ENCODE measurements around the gene WDR19. TPM values are rescaled to one million over a fixed set of nuclear protein-coding genes. Genes with fewer than 3 reads are reported as not detected.

The WDR19 gene
- total RNA-seq, 1 experiment from 2014 or later = 33.2 TPM

GRCh38 chr4:39166177-39166576 is 16.2 kb upstream of the WDR19 start:
- no TSS peak for BruUV-seq (replicated peaks)
- POLR2A ChIA-PET (ENCODE audit: unreplicated experiment) = no interaction called here
- no peak for TF ChIP-seq EZH2 (IDR thresholded peaks at IDR 0.05; ENCODE audit: low read depth)
- no peak for TF ChIP-seq CTCF (conservative IDR thresholded peaks at IDR 0.05)
- Histone ChIP-seq H2AFZ (no peak overlapping the region), H3K27ac (no peak overlapping the region), H3K4me1 (replicated peaks; ENCODE audit: insufficient read depth) (no peaks in the 10 kb centered on the region), H3K4me2 (no peak overlapping the region), H3K9me3 (ENCODE audit: insufficient read depth, low read depth) (no peaks in the 10 kb centered on the region), H3K4me3 (no peak overlapping the region), H3K79me2 (ENCODE audit: low read depth) (no peaks in the 10 kb centered on the region), H3K9me2 (ENCODE audit: insufficient read depth) (no peaks in the 10 kb centered on the region), H3F3A (ENCODE audit: insufficient read depth, low read depth) (0 out of 2 replicates have a peak, but pooled peaks cover 5% of the 10 kb centered on the region), H3K27me3 (ENCODE audit: insufficient read depth, low read depth) (no peaks in the 10 kb centered on the region), H4K20me1 (ENCODE audit: insufficient read depth) (no peaks in the 10 kb centered on the region), H3K36me3 (ENCODE audit: low read depth) (no peaks in the 10 kb centered on the region)
- CTCF ChIA-PET = no interaction called here
- intact Hi-C loops (cut with micrococcal nuclease; ENCODE audit: unreplicated experiment) = no loop called here
- no peak for DNase-seq

GRCh38 chr4:39166669-39167068 is 15.7 kb upstream of the WDR19 start:
- Histone ChIP-seq H3K27me3 (ENCODE audit: insufficient read depth, low read depth) (no peaks in the 10 kb centered on the region), H3K4me3 (no peak overlapping the region), H4K20me1 (ENCODE audit: insufficient read depth) (no peaks in the 10 kb centered on the region), H3K36me3 (ENCODE audit: low read depth) (no peaks in the 10 kb centered on the region), H3K9me3 (ENCODE audit: insufficient read depth, low read depth) (no peaks in the 10 kb centered on the region), H3F3A (ENCODE audit: insufficient read depth, low read depth) (0 out of 2 replicates have a peak, but pooled peaks cover 5% of the 10 kb centered on the region), H3K79me2 (ENCODE audit: low read depth) (no peaks in the 10 kb centered on the region), H2AFZ (no peak overlapping the region), H3K27ac (no peak overlapping the region), H3K9me2 (ENCODE audit: insufficient read depth) (no peaks in the 10 kb centered on the region), H3K4me2 (no peak overlapping the region), H3K4me1 (replicated peaks; ENCODE audit: insufficient read depth) (no peaks in the 10 kb centered on the region)
- no TSS peak for BruUV-seq (replicated peaks)
- no peak for TF ChIP-seq CTCF (conservative IDR thresholded peaks at IDR 0.05)
- no peak for TF ChIP-seq EZH2 (IDR thresholded peaks at IDR 0.05; ENCODE audit: low read depth)
- intact Hi-C loops (cut with micrococcal nuclease; ENCODE audit: unreplicated experiment) = no loop called here
- ChIA-PET POLR2A (ENCODE audit: unreplicated experiment) (no interaction called here), CTCF (no interaction called here)
- DNase-seq = no peak

- Histone ChIP-seq H3K9me3 (ENCODE audit: insufficient read depth, low read depth) (no peaks in the 10 kb centered on the region), H3K27ac (no peak overlapping the region), H3K9me2 (ENCODE audit: insufficient read depth) (no peaks in the 10 kb centered on the region), H3K4me2 (no peak overlapping the region), H3K4me1 (replicated peaks; ENCODE audit: insufficient read depth) (no peaks in the 10 kb centered on the region), H3F3A (ENCODE audit: insufficient read depth, low read depth) (0 out of 2 replicates have a peak, but pooled peaks cover 5% of the 10 kb centered on the region), H3K36me3 (ENCODE audit: low read depth) (no peaks in the 10 kb centered on the region), H2AFZ (no peak overlapping the region), H3K27me3 (ENCODE audit: insufficient read depth, low read depth) (no peaks in the 10 kb centered on the region), H4K20me1 (ENCODE audit: insufficient read depth) (no peaks in the 10 kb centered on the region), H3K4me3 (no peak overlapping the region), H3K79me2 (ENCODE audit: low read depth) (no peaks in the 10 kb centered on the region)
- peak; percentile 27 to 52 for DNase-seq
- no peak for TF ChIP-seq EZH2 (IDR thresholded peaks at IDR 0.05; ENCODE audit: low read depth)
- no peak for TF ChIP-seq CTCF (conservative IDR thresholded peaks at IDR 0.05)
- ChIA-PET CTCF (no interaction called here), POLR2A (ENCODE audit: unreplicated experiment) (interaction anchor here (0.6 kb wide), 2 partner anchors 79 to 285 kb away, joined by 5 to 14 read pairs; no protein-coding TSS in a partner anchor)
- BruUV-seq (replicated peaks) = no TSS peak
- intact Hi-C loops (cut with micrococcal nuclease; ENCODE audit: unreplicated experiment) = no loop called here
Observed at GRCh38 chr4:39169426-39169825, 12.9 kb upstream of the WDR19 start.

All from PC-9 (cell line).